Stimulated activated CD8-positive, alpha-beta memory T cell treated with anti-CD3 and anti-CD28 coated beads, Interleukin-4, amount 100 ng/mL, for 48 hours (primary cell): ENCODE measurements around the gene CDH23.

Experiments used
- DNase-seq: peaks from one replicate; pipeline ENCODE4 v3.0.0-alpha.2; 2020

Gene CDH23

DNA sequence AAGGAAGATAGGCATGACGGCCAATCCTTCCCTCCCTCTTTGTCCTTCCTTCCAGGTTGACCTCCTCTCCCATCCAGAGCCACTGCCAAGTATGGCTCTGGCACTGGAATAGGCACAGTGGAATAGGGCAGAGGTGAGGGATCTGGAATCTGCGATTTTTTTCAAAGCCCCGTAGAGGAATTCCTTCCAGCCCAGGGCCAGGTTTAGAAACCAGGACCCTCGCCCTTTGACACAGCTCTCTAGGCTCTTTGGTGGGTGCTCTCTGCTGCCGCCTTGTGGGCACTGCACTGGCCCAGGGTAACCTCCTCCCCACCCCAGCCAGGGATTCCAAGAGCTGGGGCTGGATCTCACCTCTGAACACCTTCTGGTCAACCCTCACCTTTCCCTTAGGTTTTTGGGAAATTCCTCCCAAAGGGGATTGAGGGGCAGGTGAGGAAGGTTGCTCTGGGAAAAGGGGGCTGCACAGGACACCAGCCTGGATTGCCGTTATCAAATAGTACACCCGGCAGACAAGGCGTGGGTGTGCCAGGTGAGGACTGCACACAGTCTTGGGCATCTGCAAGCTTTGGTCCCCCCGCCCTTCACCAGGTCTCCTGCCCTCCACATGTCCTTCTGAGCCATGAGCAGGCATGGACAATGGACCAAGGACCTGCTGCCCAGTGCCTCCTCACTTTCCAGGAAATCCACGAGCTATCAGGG, 300.1 kb downstream of the CDH23 start:
- peak; percentile 85 for DNase-seq

GRCh38 chr10:71697938-71698709, 301.4 kb downstream of the CDH23 start:
- DNase-seq: peak; percentile 79

GRCh38 chr10:71698737-71699136, 302.0 kb downstream of the CDH23 start:
- no peak for DNase-seq

DNA sequence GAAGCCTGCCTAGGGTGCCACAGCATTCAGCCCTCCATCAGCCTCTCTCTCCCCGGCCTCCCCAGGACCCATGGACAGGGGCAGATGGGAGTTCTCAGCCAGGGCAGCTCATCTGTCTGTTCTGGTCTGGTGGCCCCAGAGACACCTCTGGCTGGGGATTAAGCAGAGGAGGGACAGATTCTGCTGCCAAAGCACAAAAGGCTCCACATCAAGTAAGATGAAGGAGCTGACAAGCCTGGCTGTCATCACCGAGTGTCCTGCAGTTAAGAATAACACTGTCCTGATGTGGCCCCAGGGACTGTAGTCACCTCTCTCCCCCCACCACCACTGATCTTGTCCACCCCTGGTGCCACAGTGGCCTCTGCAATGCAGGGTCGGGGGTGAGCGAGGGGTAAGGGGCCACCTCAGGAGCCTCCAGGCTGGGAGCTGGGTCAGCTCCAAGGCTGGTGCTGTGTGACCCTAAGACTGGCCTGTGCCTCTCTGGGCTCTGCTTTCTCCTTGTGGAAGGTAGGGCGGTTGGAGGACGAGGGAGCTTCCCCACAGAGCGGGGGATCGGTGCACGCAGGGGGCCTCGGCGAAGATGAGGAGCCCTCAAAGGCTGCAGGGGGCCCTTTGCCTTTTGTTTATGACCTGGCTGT, 304.1 kb downstream of the CDH23 start:
- DNase-seq: no peak

DNA sequence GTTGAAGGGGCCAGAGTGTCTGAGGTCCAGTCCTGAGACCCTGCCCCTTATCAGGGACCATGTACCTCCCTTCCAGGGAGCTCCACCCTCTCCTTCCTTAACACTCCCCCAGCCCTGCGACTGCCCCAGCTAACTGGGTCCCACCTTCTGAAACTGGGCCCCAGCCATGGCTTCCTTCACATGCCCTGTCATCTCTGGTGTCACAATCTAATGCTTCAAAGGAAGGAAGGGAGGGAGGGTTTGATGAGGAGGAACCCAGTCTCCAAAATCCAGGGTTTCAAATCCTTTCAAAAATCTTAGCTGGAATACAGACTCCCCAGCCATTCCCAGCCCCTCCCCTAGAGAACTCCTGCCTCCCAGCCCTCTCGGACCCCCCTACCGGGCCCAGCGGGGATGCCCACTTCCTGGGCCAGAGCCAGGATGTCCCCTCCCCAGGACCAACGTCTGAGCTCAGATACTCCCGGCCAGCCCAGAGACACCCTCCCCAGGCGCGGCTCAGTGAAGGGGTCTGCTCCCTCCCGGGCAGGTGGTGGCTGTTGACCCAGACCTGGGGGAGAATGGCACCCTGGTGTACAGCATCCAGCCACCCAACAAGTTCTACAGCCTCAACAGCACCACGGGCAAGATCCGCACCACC, 304.9 kb downstream of the CDH23 start:
- DNase-seq: no peak

- DNase-seq: no peak
Measured at GRCh38 chr10:71703577-71703976, 306.9 kb downstream of the CDH23 start.

GRCh38 chr10:71704816-71705215, 308.1 kb downstream of the CDH23 start:
- DNase-seq: no peak

GRCh38 chr10:71705582-71705981, 308.9 kb downstream of the CDH23 start:
- DNase-seq: no peak

DNA sequence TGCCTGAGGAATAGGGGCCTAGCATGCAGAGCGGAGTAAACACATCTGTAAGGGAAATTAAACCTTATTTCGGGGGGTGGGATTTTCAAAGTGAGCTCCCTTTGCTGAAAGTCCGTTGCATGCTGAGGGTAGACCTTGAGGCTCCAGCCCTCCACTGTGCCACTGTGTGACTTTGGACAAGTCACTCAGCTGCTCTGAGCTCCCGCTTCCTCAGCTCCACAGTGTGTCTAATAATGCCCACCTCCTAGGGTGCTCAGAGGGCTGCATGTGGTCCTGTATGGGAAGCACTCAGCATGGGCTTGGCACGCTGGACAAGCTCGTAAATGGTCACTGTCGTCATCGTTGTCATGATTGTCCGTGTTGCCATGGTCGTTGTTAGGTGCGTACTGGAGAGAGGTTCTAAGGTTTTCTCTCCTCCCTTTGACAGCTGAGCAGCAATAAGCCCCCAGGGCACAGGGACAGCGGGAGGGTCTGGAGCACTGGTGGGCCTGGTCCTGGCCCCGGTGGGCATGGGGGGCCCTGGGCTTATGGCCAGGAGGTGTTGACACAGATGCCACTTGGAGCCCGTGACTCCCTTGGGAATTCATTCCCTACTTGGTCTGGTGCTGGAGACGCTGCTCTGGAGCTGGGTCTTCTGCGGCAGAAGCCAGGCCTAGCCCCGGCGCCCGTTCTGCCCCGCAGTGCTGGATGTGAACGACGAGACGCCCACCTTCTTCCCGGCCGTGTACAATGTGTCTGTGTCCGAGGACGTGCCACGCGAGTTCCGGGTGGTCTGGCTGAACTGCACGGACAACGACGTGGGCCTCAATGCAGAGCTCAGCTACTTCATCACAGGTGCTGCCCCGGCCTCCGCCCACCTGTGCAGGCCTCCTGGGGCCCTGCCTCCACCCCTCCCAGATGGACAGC, 309.7 kb downstream of the CDH23 start:
- no peak for DNase-seq

- DNase-seq: no peak
Measured at GRCh38 chr10:71707240-71707789, 310.6 kb downstream of the CDH23 start.

GRCh38 chr10:71708301-71708703, 311.6 kb downstream of the CDH23 start:
- DNase-seq: peak; percentile 86

GRCh38 chr10:71708897-71709882, 312.5 kb downstream of the CDH23 start:
- no peak for DNase-seq

DNA sequence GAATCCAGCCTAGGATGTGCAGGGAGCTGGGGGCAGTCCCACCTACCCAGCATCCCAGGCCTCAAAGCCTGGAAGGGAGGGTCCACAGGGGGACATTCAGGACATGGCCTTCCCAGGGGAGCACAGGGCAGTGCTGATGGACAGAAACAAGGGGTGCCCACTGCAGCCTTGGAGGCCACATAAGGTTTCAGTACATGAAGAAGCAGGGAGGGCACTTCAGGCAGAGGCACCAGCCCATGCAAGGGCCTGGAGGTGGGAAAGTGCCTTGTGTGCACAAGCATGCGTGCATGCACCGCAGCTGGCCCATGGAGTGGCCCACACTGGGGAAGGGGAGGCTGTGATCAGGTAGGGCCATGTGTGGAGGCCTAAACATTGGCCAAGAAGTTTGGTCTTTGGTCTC, 313.8 kb downstream of the CDH23 start:
- DNase-seq: no peak

GRCh38 chr10:71711052-71711623, 314.4 kb downstream of the CDH23 start:
- no peak for DNase-seq

- DNase-seq: no peak
Measured at GRCh38 chr10:71712170-71712569, 315.4 kb downstream of the CDH23 start.

GRCh38 chr10:71712572-71713134, 315.9 kb downstream of the CDH23 start:
- peak; percentile 50 for DNase-seq

DNA sequence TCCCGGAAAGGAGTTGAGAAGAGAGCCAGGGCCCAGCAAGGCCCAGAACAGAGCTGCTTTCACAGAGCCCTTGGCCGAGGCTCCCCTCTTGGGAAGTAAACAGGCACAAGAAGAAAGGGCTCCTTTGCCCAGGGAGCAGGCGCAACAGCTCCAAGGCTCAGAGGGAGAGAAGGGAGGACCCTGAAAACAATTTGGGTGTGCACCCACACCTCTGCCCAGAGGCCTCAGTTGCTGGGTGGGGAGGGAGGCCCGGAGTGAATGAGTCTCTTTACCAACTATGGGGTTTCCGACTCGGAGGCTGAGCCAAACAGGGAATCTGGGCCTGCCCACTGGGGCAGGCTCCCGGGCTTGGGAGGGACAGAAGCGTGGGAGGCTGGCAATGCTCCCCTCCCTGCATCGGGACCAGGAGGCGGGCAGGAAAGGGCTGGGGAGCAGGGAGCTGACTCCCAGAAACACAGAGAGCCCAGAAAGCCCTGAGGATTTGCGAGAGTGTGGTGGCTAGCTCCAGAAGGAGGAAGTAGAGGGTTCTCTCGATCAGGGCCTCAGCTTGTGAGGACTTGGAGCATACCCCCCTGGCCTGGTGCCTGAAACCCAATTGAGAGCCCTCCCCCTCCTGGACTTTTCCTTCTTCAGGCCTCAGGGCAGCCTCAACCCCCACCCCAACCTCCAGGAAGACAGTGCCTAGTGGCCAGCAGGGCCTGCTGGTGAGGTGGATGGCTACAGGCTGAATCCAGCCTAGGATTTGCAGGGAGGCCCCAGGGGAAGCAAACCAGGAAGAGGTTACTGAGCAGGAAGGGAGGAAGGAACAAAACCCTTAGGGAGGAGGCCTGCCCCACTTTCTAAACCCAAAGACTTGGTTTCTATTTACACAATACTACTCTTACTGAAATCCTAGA, 316.7 kb downstream of the CDH23 start:
- DNase-seq: peak; percentile 68

- no peak for DNase-seq
Measured at GRCh38 chr10:71714031-71714410, 317.3 kb downstream of the CDH23 start.

DNA sequence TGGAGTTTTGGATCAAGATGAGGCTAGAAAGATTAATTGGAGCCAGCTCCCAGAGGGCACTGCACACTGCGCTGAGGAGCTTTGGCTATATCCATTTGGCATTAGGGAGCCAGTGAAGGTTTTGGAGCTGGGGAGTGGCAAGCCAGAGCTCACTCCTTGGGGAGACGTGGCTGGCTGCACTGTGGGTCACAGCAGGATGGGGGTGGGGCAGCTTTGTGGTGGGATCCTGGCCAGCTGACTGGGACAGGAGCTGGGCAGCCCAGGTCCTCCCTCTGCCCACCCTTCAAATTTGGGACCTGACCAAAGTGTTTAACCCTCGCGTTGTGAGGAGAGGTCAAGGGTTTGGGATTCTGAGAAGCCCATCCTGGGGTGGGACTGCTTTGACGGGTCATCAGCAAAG, 317.9 kb downstream of the CDH23 start:
- DNase-seq: no peak
